Progenitor cell of endocrine pancreas (in vitro differentiated cells): ENCODE data around the gene GLRX5. TPM values are rescaled to one million over a fixed set of nuclear protein-coding genes. Genes with fewer than 3 reads are reported as not detected.

ENCODE experiments used
- DNase-seq: peaks from one replicate; pipeline ENCODE4 v3.0.0; 2021; ENCODE audit warnings: low spot score; ENCODE audit not compliant: unreplicated experiment
- H3K27ac Mint-ChIP-seq: 2 replicates; pipeline ENCODE4 v1.8.0; 2021; ENCODE audit warnings: mild to moderate bottlenecking, moderate library complexity, mixed read lengths
- H3K27me3 Mint-ChIP-seq: 2 replicates; pipeline ENCODE4 v1.8.0; 2021; ENCODE audit warnings: mixed read lengths
- H3K36me3 Mint-ChIP-seq: 2 replicates; pipeline ENCODE4 v1.8.0; 2022; ENCODE audit warnings: mixed read lengths; ENCODE audit not compliant: insufficient read depth
- H3K4me1 Mint-ChIP-seq: 2 replicates; pipeline ENCODE4 v1.8.0; 2021; ENCODE audit warnings: low read depth, mixed read lengths
- H3K4me3 Mint-ChIP-seq: 2 replicates; pipeline ENCODE4 v1.8.0; 2021; ENCODE audit warnings: low read depth, mild to moderate bottlenecking, moderate library complexity, mixed read lengths
- H3K9me3 Mint-ChIP-seq: 2 replicates; pipeline ENCODE4 v1.8.0; 2021; ENCODE audit warnings: low read depth, mixed read lengths
- total RNA-seq: library from RNA; stranded (reverse); gene quantifications from 2 replicates; pipeline ENCODE4 v1.2.1, GENCODE V29; 2021
- TF ChIP-seq, protein P1 (sequence below): fragments of 200-600 bp; sonication (generic); IDR thresholded peaks from one replicate; pipeline ENCODE4 v1.5.0; 2021; ENCODE audit warnings: antibody characterized with exemption, mild to moderate bottlenecking; ENCODE audit not compliant: unreplicated experiment

The GLRX5 gene
- total RNA-seq, 1 donor from 2014 or later, result 54.8 TPM

DNA sequence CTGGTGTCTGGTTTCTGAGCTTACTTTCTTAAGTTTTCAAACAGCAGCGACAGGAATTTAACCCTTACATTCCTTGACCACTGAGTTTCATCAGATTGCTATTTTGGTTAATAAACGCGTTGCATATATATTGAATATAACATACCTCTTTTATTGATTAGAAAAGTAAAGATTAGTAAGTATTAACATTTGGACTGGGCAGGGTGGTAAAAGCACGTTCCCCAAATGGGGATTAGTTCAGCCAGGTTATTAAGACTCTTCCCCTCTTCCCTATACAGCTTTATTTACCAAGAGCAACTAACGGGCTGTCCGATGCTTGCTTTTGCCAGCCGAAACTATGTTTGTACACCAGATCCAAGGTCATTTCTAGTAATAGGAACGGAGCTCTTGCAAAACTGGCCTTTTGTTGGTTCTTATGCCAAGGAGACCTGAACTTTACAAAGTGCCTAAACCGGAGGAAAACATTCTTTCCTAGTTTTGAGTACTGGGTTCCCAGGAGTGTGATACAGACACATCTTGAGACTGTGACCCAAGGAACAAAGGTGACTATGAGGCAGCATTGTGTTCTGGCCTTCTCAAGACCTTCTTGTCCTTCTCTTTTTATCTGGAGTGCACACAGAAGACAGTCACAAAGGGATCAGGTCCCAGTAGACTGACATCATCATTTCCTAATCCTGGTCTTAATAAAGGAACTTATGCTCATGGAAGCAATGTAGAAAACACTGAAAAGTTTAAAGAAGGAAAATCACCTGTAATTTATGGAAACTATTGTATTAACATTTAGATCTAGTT, 2.6 kb downstream of the GLRX5 start:
- no peaks in the 10 kb centered on the region for H3K9me3 Mint-ChIP-seq
- no peak for DNase-seq
- no peak overlapping the region for H3K27ac Mint-ChIP-seq
- H3K36me3 Mint-ChIP-seq, result no peaks in the 10 kb centered on the region
- H3K27me3 Mint-ChIP-seq, result no peaks in the 10 kb centered on the region
- peak overlapping the region; percentile 9 for H3K4me3 Mint-ChIP-seq
- H3K4me1 Mint-ChIP-seq, result peaks cover 33% of the 10 kb centered on the region
- TF ChIP-seq, protein P1, sequence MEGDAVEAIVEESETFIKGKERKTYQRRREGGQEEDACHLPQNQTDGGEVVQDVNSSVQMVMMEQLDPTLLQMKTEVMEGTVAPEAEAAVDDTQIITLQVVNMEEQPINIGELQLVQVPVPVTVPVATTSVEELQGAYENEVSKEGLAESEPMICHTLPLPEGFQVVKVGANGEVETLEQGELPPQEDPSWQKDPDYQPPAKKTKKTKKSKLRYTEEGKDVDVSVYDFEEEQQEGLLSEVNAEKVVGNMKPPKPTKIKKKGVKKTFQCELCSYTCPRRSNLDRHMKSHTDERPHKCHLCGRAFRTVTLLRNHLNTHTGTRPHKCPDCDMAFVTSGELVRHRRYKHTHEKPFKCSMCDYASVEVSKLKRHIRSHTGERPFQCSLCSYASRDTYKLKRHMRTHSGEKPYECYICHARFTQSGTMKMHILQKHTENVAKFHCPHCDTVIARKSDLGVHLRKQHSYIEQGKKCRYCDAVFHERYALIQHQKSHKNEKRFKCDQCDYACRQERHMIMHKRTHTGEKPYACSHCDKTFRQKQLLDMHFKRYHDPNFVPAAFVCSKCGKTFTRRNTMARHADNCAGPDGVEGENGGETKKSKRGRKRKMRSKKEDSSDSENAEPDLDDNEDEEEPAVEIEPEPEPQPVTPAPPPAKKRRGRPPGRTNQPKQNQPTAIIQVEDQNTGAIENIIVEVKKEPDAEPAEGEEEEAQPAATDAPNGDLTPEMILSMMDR, result no peak

GRCh38 chr14:95538801-95539509, 4.1 kb downstream of the GLRX5 start:
- Mint-ChIP-seq H3K4me3 (no peak overlapping the region), H3K27me3 (no peaks in the 10 kb centered on the region), H3K9me3 (no peaks in the 10 kb centered on the region), H3K36me3 (no peaks in the 10 kb centered on the region), H3K27ac (no peak overlapping the region), H3K4me1 (peaks cover 21% of the 10 kb centered on the region)
- no peak for DNase-seq
- TF ChIP-seq, protein P1, result no peak

DNA sequence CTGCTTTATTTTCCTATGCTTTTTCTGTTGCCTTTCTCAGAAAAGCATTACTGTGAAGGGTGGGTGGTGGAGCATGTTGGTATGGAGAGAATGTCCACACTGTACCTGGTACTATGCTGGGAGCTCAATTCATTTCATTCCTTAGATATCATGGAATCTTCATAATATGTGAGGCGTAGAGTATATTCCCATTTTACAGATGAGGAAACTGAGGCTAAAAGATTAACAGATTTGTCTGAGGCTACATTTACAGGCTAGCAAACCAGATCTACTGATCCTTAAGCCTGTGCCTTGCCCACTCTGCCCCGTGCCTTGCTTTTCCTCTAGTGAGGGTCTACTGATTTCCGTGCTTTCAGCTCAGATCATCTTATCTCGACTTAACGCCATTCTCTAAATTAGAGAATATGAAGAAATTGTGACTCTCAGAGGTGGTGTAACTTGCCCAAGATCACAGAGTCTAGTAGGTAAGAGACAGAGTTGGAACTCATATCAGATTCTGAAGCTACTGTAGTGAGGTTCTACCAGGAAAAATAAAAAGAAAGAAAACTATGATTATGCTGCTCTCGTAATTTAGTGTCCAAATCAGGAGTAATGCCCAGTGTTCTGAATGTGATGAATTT, 5.5 kb downstream of the GLRX5 start:
- TF ChIP-seq, protein P1, result no peak
- Mint-ChIP-seq H3K9me3 (no peaks in the 10 kb centered on the region), H3K36me3 (peaks cover 2% of the 10 kb centered on the region), H3K4me1 (peaks cover 21% of the 10 kb centered on the region), H3K27ac (no peak overlapping the region), H3K4me3 (no peak overlapping the region), H3K27me3 (no peaks in the 10 kb centered on the region)
- no peak for DNase-seq

- H3K27me3 Mint-ChIP-seq, result no peaks in the 10 kb centered on the region
- H3K4me1 Mint-ChIP-seq, result peaks cover 12% of the 10 kb centered on the region
- H3K9me3 Mint-ChIP-seq, result no peaks in the 10 kb centered on the region
- H3K36me3 Mint-ChIP-seq, result peaks cover 2% of the 10 kb centered on the region
- H3K27ac Mint-ChIP-seq, result no peak overlapping the region
- no peak for DNase-seq
- TF ChIP-seq, protein P1, result no peak
- H3K4me3 Mint-ChIP-seq, result no peak overlapping the region
Measured at GRCh38 chr14:95541346-95541745, 6.5 kb downstream of the GLRX5 start.
